DMS114 treated with DMSO at 0.1 percent for 48 hours (cell line): Measurements from ENCODE around the gene MSL1.
A peak's percentile ranks its signal among the peaks of the same experiment; 100 is the strongest.

ENCODE experiments used
- DNase-seq: peaks from one replicate; lab custom pipeline; 2025; ENCODE audit not compliant: unreplicated experiment; lab: John Stamatoyannopoulos, UW

Gene MSL1, protein sequence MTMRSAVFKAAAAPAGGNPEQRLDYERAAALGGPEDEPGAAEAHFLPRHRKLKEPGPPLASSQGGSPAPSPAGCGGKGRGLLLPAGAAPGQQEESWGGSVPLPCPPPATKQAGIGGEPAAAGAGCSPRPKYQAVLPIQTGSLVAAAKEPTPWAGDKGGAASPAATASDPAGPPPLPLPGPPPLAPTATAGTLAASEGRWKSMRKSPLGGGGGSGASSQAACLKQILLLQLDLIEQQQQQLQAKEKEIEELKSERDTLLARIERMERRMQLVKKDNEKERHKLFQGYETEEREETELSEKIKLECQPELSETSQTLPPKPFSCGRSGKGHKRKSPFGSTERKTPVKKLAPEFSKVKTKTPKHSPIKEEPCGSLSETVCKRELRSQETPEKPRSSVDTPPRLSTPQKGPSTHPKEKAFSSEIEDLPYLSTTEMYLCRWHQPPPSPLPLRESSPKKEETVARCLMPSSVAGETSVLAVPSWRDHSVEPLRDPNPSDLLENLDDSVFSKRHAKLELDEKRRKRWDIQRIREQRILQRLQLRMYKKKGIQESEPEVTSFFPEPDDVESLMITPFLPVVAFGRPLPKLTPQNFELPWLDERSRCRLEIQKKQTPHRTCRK

GRCh38 chr17:40121181-40122135 is at the start of gene MSL1:
TSS of gene MSL1 (plus strand) at chr17:40121971. CDS start at chr17:40122613, 642 bp downstream.
- peak; percentile 53 for DNase-seq

DNA sequence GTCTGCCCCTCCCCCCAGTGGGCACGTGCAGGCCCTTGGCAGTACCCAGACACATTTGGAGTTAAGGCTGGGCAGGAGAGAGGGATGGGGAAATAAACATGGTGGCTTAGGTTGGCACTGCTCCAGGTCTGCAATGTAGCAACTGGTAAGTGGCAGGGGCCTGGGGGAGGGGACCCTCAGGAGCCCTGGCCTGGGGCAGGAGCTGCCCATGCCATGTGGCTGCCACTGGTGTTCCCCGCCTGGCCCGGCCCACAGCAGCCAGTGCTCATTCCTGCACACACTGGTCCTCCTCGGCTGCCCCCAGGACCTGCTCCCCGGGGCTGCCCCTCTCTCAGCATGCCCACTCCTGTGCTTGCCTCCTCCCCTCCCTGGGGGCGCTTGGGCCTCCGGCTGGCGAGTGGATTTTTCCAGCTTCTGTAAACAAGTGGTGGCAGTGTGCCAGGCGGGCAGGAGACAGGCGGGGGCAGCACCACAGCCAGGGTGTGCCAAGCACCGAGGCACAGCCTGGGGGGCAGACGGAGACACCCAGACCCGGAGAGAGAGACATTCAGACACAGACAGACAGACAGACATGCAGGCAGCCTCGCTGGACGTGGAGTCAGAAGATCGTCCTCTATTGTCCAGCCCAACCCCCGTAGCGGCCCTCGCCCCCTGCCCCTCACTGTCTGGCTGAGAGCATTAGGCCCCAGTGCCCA is 49.6 kb upstream of the MSL1 start:
- DNase-seq: no peak

DNA sequence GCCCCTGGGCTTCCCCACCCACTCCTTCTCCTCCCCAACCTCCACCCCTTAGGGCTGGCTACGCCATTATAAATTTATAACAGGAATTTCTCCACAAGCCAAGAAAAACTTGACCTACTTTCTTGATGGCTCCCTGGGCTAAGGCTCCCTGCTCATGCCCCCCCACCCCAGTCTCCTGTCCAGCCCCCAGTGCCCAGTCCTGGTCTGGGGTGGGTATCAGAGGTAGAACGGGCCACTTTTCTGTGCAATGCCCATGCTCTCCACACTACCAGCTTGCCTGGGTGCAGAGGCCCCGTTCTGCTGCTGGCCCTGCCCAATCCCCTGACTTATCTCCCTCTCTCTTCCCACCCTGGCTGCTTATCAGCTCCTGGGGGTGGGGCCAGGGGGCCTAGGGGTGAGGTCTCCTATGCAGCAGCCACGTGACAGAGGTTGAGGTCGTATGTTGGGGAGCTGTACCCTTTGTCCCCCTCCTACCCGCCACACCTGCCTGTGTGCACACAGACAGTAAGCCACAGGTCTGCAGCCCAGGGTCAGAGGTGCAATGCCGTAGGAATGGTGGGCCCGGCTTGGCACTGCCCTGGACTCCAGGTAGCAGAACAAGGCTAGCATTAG is 48.9 kb upstream of the MSL1 start:
- DNase-seq: no peak

DNA sequence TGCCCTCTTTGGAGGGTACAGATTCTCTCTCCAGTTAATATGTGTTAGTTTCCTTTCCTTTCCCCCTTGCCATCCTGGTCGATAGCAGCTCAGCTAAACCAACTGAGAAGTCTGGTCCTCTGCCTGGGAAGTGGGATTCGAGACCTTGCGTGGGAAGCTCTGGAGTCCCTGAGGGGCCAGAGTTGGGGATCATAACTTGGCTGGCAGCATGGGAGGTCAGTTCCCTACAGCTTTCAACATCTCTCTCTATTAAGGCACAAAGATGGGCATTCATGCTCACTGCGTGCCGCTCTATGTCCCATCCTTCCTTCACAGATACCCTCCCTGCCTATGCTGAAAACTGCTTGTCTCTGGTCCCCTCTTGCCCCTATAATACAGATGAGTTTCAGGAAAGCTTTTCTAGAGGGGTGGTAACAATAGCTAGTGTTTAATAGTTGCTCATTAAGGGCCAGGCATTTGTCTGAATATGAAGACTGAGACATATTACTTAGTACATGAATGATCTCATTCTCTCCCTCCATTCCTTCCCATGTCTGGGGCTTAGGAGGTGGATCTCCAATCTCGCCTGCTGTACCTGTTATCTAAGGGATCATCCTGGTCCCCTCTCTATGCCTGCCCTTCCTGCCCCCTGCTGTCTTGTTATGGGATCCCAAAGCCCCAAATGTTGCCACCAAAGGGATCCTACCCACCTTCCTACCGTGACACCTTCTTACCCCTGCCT is 48.2 kb upstream of the MSL1 start:
- DNase-seq: no peak

GRCh38 chr17:40074175-40074512 is 47.6 kb upstream of the MSL1 start:
- DNase-seq: no peak

DNA sequence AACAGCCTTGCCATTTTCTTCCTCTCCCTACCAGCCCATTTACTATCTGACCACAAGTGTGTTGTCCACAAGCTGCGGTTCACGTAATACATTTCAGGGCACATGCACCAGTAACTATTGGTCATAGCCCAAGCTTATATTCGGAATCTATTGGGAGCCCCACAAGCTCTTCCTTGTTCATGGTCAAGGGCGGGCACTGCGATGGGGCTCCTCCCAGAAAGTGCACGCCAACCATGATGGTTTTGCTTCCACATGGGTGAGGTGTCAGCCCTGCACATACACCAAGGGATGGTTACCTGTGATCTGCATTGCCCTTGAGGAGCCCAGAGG is 46.9 kb upstream of the MSL1 start:
- no peak for DNase-seq

GRCh38 chr17:40075201-40075941 is 46.4 kb upstream of the MSL1 start:
- no peak for DNase-seq

- no peak for DNase-seq
Observed at GRCh38 chr17:40075942-40076498, 45.8 kb upstream of the MSL1 start.

DNA sequence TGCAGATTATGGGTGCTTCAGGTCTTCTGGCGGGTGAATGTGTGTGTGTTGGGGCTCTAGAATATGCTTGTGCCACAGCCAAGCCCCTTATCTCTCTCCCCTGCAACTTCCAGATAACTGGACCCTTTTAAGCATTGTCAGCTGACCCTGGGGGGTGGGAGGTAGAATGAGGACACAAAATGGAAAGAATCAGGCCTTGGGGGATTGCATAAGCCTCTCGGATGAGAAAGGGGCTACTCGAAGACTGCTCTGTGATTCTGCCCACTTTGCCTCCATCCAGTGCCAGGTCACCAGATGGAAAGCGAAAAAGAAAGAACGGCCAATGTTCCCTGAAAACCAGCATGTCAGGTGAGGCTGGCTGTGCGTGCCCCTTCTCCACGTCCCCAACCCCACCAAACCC is 45.2 kb upstream of the MSL1 start:
- no peak for DNase-seq

- DNase-seq: no peak
Observed at GRCh38 chr17:40079545-40079944, 42.2 kb upstream of the MSL1 start.

DNA sequence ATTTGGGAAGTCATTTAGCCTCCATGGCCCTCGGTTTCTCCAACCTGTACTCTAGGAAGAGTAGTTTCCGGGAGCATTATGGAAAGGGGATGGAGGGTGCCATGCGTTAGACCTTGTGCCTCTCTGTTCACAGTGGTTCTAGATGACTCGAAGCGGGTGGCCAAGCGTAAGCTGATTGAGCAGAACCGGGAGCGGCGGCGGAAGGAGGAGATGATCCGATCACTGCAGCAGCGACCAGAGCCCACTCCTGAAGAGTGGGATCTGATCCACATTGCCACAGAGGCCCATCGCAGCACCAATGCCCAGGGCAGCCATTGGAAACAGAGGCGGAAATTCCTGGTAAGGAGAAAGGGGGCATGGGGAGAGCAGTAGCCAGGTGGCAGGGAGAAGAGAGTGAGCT is 37.3 kb upstream of the MSL1 start:
- DNase-seq: no peak

GRCh38 chr17:40086150-40087044 is 35.4 kb upstream of the MSL1 start:
- peak; percentile 36 for DNase-seq

- no peak for DNase-seq
Observed at GRCh38 chr17:40087049-40087794, 34.5 kb upstream of the MSL1 start.

DNA sequence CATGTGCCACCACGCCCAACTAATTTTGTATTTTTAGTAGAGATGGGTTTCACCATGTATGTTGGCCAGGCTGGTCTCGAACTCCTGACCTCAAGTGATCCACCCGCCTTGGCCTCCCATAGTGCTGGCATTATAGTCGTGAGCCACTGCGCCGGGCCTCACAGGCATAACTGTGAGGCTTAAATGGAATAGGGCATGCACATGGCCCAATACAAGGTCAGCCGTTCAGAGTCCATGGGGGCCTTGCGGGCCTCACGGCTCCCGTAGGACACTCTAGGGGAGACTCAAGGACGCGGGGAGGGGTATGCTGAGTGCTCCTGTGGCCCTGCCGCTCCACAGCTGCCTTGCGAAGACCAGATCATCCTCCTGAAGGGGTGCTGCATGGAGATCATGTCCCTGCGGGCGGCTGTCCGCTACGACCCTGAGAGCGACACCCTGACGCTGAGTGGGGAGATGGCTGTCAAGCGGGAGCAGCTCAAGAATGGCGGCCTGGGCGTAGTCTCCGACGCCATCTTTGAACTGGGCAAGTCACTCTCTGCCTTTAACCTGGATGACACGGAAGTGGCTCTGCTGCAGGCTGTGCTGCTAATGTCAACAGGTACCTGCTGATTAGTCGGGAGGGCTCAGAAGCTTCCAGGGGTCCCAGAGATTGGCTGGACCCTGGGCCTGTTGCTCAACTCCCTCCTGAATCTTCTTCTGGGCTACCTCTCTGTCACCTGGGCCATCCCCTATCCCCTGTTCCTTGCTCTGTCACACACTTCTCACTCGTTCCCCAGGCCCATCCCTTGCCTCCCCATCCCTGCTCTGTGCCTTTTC is 33.7 kb upstream of the MSL1 start:
- no peak for DNase-seq

- no peak for DNase-seq
Observed at GRCh38 chr17:40089077-40089895, 32.5 kb upstream of the MSL1 start.
